Measurements from ENCODE around the gene RSAD2. TPM values are rescaled to one million over a fixed set of nuclear protein-coding genes. Genes with fewer than 3 reads are reported as not detected.

Gene RSAD2
- total RNA-seq, 1 donor from 2014 or later: 4.4 TPM

DNA sequence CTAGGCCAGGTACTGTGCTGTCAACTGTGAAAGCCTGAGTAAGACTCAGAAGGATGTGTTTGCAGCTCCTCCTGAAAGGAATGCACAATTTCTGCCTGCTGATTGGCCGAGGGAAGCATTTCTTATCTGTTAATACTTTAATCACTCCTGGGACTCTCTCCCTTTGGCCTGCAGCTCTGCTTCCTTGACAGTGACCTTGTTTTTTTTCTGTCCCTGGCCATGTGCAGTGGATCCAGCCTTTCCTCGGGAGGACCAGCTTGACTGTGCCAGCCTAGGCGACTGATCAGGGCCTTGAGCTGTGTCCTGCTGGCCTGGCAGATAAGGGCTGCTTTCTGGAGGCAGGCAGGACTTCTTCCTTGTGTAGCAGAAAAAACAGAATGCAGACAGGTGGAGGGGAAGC is 49.6 kb downstream of the RSAD2 start:
- Mint-ChIP-seq H3K9me3 (ENCODE audit: low read depth) (no peaks in the 10 kb centered on the region), H3K27me3 (peaks cover 23% of the 10 kb centered on the region), H3K4me1 (ENCODE audit: low read depth) (peaks cover 39% of the 10 kb centered on the region), H3K27ac (no peak overlapping the region), H3K4me3 (ENCODE audit: low read depth) (no peak overlapping the region), H3K36me3 (ENCODE audit: insufficient read depth) (peaks cover 12% of the 10 kb centered on the region)
- no peak for DNase-seq (ENCODE audit: low spot score, unreplicated experiment)
- no peak for TF ChIP-seq CTCF (IDR thresholded peaks at IDR 0.05; ENCODE audit: unreplicated experiment)

GRCh38 chr2:6927753-6928152 is 50.2 kb downstream of the RSAD2 start:
- Mint-ChIP-seq H3K36me3 (ENCODE audit: insufficient read depth) (peaks cover 12% of the 10 kb centered on the region), H3K4me3 (ENCODE audit: low read depth) (no peak overlapping the region), H3K27me3 (peaks cover 23% of the 10 kb centered on the region), H3K27ac (no peak overlapping the region), H3K4me1 (ENCODE audit: low read depth) (peaks cover 40% of the 10 kb centered on the region), H3K9me3 (ENCODE audit: low read depth) (no peaks in the 10 kb centered on the region)
- TF ChIP-seq CTCF (IDR thresholded peaks at IDR 0.05; ENCODE audit: unreplicated experiment): no peak
- DNase-seq (ENCODE audit: low spot score, unreplicated experiment): no peak

DNA sequence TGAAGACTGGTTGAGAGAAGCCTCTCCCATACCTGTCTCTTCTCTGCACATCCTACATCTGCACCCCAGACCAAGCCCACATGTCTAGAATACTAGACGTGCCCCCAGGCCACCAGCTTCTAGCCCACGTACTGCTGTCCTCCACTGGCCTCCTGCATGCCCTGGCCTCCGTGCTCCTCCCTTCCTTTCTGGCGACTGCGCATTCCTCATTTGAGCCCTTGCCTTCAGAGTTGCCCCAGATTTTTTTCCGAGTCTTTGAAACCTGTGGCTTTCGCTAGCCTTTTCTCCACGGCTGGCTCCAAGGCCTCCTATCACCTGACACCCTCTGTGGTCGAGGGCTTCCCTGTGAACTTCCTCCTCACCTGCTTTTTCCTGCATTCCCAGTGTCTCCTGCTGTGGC is 50.9 kb downstream of the RSAD2 start:
- Mint-ChIP-seq H3K27me3 (peaks cover 27% of the 10 kb centered on the region), H3K4me3 (ENCODE audit: low read depth) (no peak overlapping the region), H3K9me3 (ENCODE audit: low read depth) (no peaks in the 10 kb centered on the region), H3K36me3 (ENCODE audit: insufficient read depth) (peaks cover 11% of the 10 kb centered on the region), H3K27ac (no peak overlapping the region), H3K4me1 (ENCODE audit: low read depth) (peaks cover 42% of the 10 kb centered on the region)
- TF ChIP-seq CTCF (IDR thresholded peaks at IDR 0.05; ENCODE audit: unreplicated experiment): no peak
- DNase-seq (ENCODE audit: low spot score, unreplicated experiment): no peak

- no peak for TF ChIP-seq CTCF (IDR thresholded peaks at IDR 0.05; ENCODE audit: unreplicated experiment)
- no peak for DNase-seq (ENCODE audit: low spot score, unreplicated experiment)
- no peak overlapping the region for H3K4me3 Mint-ChIP-seq (ENCODE audit: low read depth)
- H3K4me1 Mint-ChIP-seq (ENCODE audit: low read depth): peaks cover 41% of the 10 kb centered on the region
- no peak overlapping the region for H3K27ac Mint-ChIP-seq
- no peaks in the 10 kb centered on the region for H3K9me3 Mint-ChIP-seq (ENCODE audit: low read depth)
- peaks cover 24% of the 10 kb centered on the region for H3K27me3 Mint-ChIP-seq
- H3K36me3 Mint-ChIP-seq (ENCODE audit: insufficient read depth): peaks cover 7% of the 10 kb centered on the region
These were observed 51.7 kb downstream of the RSAD2 start for GRCh38 chr2:6929196-6929819.

- TF ChIP-seq CTCF (IDR thresholded peaks at IDR 0.05; ENCODE audit: unreplicated experiment): no peak
- H3K36me3 Mint-ChIP-seq (ENCODE audit: insufficient read depth): peaks cover 15% of the 10 kb centered on the region
These were observed 53.5 kb downstream of the RSAD2 start for GRCh38 chr2:6930923-6931647.

More at GRCh38 chr2:6930923-6931647, 53.5 kb downstream of the RSAD2 start:
- H3K4me3 Mint-ChIP-seq (ENCODE audit: low read depth): no peak overlapping the region
- no peak for DNase-seq (ENCODE audit: low spot score, unreplicated experiment)
- H3K9me3 Mint-ChIP-seq (ENCODE audit: low read depth): peaks cover 5% of the 10 kb centered on the region
- peaks cover 34% of the 10 kb centered on the region for H3K27me3 Mint-ChIP-seq
- H3K4me1 Mint-ChIP-seq (ENCODE audit: low read depth): peaks cover 37% of the 10 kb centered on the region
- H3K27ac Mint-ChIP-seq: peak overlapping the region; percentile 15
